ENCODE results near the gene HTT-AS.

DNA sequence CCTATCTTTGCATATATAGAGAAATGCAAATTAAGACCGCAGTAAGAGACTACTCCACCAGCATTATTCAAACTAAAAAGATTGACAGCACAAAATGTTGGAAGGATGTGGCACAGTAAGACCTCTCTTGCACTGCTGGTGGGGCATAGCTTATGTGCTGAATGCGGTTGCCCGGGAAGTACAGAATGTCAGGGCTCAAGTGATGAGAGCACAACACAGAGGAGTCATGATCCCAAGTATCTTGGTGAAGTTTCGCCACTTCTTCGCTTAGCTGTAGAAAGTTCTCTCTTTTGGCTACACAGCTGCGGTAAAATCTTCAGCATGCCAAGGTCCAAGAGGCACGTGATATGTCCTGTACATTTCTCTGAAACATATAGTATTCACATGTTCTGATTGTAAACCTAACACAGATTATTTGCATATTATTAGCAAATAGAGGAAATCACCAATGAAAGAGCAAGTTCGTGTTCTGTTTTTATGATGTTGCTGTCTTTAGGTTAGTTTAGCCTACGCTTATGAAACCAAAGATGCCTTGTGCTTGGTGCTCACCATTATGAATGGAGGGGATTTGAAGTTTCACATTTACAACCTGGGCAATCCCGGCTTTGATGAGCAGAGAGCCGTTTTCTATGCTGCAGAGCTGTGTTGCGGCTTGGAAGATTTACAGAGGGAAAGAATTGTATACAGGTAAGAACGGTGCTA, 55.0 kb downstream of the HTT-AS start:
- no peak for TF ChIP-seq POLR2A (IDR thresholded peaks at IDR 0.05)
- TF ChIP-seq, protein P1, sequence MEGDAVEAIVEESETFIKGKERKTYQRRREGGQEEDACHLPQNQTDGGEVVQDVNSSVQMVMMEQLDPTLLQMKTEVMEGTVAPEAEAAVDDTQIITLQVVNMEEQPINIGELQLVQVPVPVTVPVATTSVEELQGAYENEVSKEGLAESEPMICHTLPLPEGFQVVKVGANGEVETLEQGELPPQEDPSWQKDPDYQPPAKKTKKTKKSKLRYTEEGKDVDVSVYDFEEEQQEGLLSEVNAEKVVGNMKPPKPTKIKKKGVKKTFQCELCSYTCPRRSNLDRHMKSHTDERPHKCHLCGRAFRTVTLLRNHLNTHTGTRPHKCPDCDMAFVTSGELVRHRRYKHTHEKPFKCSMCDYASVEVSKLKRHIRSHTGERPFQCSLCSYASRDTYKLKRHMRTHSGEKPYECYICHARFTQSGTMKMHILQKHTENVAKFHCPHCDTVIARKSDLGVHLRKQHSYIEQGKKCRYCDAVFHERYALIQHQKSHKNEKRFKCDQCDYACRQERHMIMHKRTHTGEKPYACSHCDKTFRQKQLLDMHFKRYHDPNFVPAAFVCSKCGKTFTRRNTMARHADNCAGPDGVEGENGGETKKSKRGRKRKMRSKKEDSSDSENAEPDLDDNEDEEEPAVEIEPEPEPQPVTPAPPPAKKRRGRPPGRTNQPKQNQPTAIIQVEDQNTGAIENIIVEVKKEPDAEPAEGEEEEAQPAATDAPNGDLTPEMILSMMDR (IDR thresholded peaks at IDR 0.05) = no peak

Data from tibial nerve (tissue), 3 donors.